Chondrocyte (in vitro differentiated cells): ENCODE data around the gene LFNG. TPM values are rescaled to one million over a fixed set of nuclear protein-coding genes. Genes with fewer than 3 reads are reported as not detected.

Experiments
- DNase-seq: peaks from one replicate; pipeline ENCODE4 v3.0.0; 2021; ENCODE audit warnings: mixed read lengths, low spot score
- H3K27ac Mint-ChIP-seq: one replicate; pipeline ENCODE4 v1.8.0; 2021; ENCODE audit warnings: mild to moderate bottlenecking, moderate library complexity, mixed read lengths; ENCODE audit not compliant: unreplicated experiment
- H3K27me3 Mint-ChIP-seq: 2 replicates; pipeline ENCODE4 v1.8.0; 2021; ENCODE audit warnings: low read depth, mixed read lengths
- H3K36me3 Mint-ChIP-seq: 2 replicates; pipeline ENCODE4 v1.8.0; 2021; ENCODE audit warnings: low read depth, mixed read lengths
- H3K4me1 Mint-ChIP-seq: 2 replicates; pipeline ENCODE4 v1.8.0; 2021; ENCODE audit warnings: low read depth, mild to moderate bottlenecking, mixed read lengths
- H3K4me3 Mint-ChIP-seq: one replicate; pipeline ENCODE4 v1.8.0; 2021; ENCODE audit warnings: mild to moderate bottlenecking, moderate library complexity, mixed read lengths; ENCODE audit not compliant: unreplicated experiment
- H3K9me3 Mint-ChIP-seq: 2 replicates; pipeline ENCODE4 v1.8.0; 2021; ENCODE audit warnings: low read depth, mixed read lengths
- CTCF ChIP-seq: fragments of 200-600 bp; sonication (generic); IDR thresholded peaks from 2 replicates; pipeline ENCODE4 v1.5.0; 2021; ENCODE audit warnings: antibody characterized with exemption, mild to moderate bottlenecking, moderate library complexity
- total RNA-seq: library from RNA; stranded (reverse); gene quantifications from 3 replicates; pipeline ENCODE4 v1.2.1, GENCODE V29; 2021

The LFNG gene
- total RNA-seq, 1 donor from 2014 or later: 39.9 TPM

GRCh38 chr7:2487586-2488271, 31.8 kb upstream of the LFNG start:
- H3K4me1 Mint-ChIP-seq: peaks cover 26% of the 10 kb centered on the region
- TF ChIP-seq CTCF: no peak
- peaks cover 7% of the 10 kb centered on the region for H3K9me3 Mint-ChIP-seq
- H3K4me3 Mint-ChIP-seq: no peak overlapping the region
- H3K36me3 Mint-ChIP-seq: no peaks in the 10 kb centered on the region
- no peak for DNase-seq
- H3K27ac Mint-ChIP-seq: peak overlapping the region; percentile 81
- H3K27me3 Mint-ChIP-seq: no peaks in the 10 kb centered on the region

DNA sequence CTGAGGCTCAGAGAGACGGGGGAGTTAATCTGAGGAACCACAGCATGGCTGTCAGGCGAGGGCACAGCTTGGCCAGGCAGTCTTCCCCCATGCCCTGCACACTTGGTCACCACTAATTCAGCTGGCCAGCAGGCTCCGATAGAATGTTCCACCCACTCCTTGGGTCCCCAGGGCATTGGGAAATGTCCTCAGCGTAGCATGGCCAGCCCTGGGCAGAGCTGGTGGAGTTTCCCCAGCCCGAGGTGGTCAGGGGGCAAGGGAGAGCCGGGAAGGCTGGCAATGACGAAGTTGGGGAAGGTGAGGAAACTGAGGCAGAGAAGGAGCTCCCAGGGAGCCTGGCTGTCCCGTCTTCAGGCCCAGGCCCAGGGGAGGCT, 31.3 kb upstream of the LFNG start:
- H3K27ac Mint-ChIP-seq: peak overlapping the region; percentile 81
- H3K4me1 Mint-ChIP-seq: peaks cover 32% of the 10 kb centered on the region
- no peaks in the 10 kb centered on the region for H3K36me3 Mint-ChIP-seq
- DNase-seq: no peak
- TF ChIP-seq CTCF: no peak
- H3K4me3 Mint-ChIP-seq: no peak overlapping the region
- no peaks in the 10 kb centered on the region for H3K27me3 Mint-ChIP-seq
- peaks cover 7% of the 10 kb centered on the region for H3K9me3 Mint-ChIP-seq

DNA sequence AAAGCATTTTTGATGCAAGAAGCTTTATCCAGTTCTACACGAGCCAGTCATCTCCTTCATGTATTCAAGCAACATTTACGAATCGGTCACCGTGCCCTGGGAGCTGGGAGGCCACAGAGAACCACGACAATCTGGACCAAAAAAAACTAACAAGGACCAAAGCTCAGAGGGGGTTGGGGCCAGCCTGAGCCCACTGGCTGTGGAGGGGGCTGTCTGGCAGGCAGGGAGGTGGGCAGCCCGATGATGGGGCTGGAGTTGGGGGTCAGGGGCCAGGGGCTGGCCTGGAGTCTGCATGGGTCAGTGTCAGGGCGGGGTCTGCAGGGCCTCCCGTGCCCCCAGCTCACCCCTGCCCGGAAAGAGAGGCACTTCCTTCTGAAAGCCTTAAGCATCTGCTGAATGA, 30.9 kb upstream of the LFNG start:
- TF ChIP-seq CTCF: no peak
- H3K27ac Mint-ChIP-seq: peak overlapping the region; percentile 81
- H3K27me3 Mint-ChIP-seq: no peaks in the 10 kb centered on the region
- H3K9me3 Mint-ChIP-seq: peaks cover 7% of the 10 kb centered on the region
- H3K36me3 Mint-ChIP-seq: no peaks in the 10 kb centered on the region
- H3K4me1 Mint-ChIP-seq: peaks cover 36% of the 10 kb centered on the region
- H3K4me3 Mint-ChIP-seq: no peak overlapping the region
- DNase-seq: no peak

- Mint-ChIP-seq H3K9me3 (peaks cover 7% of the 10 kb centered on the region), H3K36me3 (no peaks in the 10 kb centered on the region), H3K4me1 (peaks cover 36% of the 10 kb centered on the region), H3K27ac (no peak overlapping the region), H3K27me3 (no peaks in the 10 kb centered on the region), H3K4me3 (no peak overlapping the region)
- no peak for DNase-seq
- TF ChIP-seq CTCF: no peak
Measured at GRCh38 chr7:2490181-2490651, 29.4 kb upstream of the LFNG start.

GRCh38 chr7:2492038-2492437, 27.5 kb upstream of the LFNG start:
- no peaks in the 10 kb centered on the region for H3K27me3 Mint-ChIP-seq
- peaks cover 34% of the 10 kb centered on the region for H3K4me1 Mint-ChIP-seq
- no peak overlapping the region for H3K4me3 Mint-ChIP-seq
- TF ChIP-seq CTCF: no peak
- no peak overlapping the region for H3K27ac Mint-ChIP-seq
- H3K9me3 Mint-ChIP-seq: peaks cover 7% of the 10 kb centered on the region
- H3K36me3 Mint-ChIP-seq: no peaks in the 10 kb centered on the region
- DNase-seq: no peak
